SIG-M5 treated with dmso at 0.1 percent for 504 hours (cell line): ENCODE results near the gene ANKRD60.

Experiments
- DNase-seq: peaks from one replicate; lab custom pipeline; 2025; ENCODE audit not compliant: unreplicated experiment; lab: John Stamatoyannopoulos, UW

Gene ANKRD60

GRCh38 chr20:58228484-58229197 lies at the start of gene ANKRD60:
Gene ANKRD60, minus strand, starts transcription at chr20:58228653. Its CDS starts 0 bp downstream, at chr20:58228653.
- no peak for DNase-seq

- no peak for DNase-seq
These were observed 49.4 kb upstream of the ANKRD60 start for GRCh38 chr20:58277578-58278472.

GRCh38 chr20:58277107-58277506 lies 48.7 kb upstream of the ANKRD60 start:
- no peak for DNase-seq

GRCh38 chr20:58274384-58274783 lies 45.9 kb upstream of the ANKRD60 start:
- DNase-seq, result no peak

- DNase-seq, result no peak
These were observed 43.3 kb upstream of the ANKRD60 start for GRCh38 chr20:58271606-58272351.

GRCh38 chr20:58268936-58269619 lies 40.6 kb upstream of the ANKRD60 start:
- DNase-seq, result no peak

- peak; percentile 31 for DNase-seq
These were observed 40.0 kb upstream of the ANKRD60 start for GRCh38 chr20:58268421-58268821.

GRCh38 chr20:58267389-58268215 lies 39.1 kb upstream of the ANKRD60 start:
- no peak for DNase-seq

- no peak for DNase-seq
These were observed 35.8 kb upstream of the ANKRD60 start for GRCh38 chr20:58264271-58264670.

- DNase-seq, result no peak
These were observed 33.2 kb upstream of the ANKRD60 start for GRCh38 chr20:58261660-58262059.

GRCh38 chr20:58260006-58260405 lies 31.6 kb upstream of the ANKRD60 start:
- no peak for DNase-seq

GRCh38 chr20:58256842-58257241 lies 28.4 kb upstream of the ANKRD60 start:
- DNase-seq, result no peak

GRCh38 chr20:58256307-58256706 lies 27.9 kb upstream of the ANKRD60 start:
- DNase-seq, result no peak

- no peak for DNase-seq
These were observed 26.4 kb upstream of the ANKRD60 start for GRCh38 chr20:58254890-58255289.

- peak; percentile 89 for DNase-seq
These were observed 23.6 kb upstream of the ANKRD60 start for GRCh38 chr20:58251979-58252591.

- no peak for DNase-seq
These were observed 23.0 kb upstream of the ANKRD60 start for GRCh38 chr20:58251348-58251978.

GRCh38 chr20:58246346-58246745 lies 17.9 kb upstream of the ANKRD60 start:
- DNase-seq, result peak; percentile 54

GRCh38 chr20:58245931-58246330 lies 17.5 kb upstream of the ANKRD60 start:
- DNase-seq, result no peak
